ENCODE measurements around the gene TM9SF3.

The TM9SF3 gene

DNA sequence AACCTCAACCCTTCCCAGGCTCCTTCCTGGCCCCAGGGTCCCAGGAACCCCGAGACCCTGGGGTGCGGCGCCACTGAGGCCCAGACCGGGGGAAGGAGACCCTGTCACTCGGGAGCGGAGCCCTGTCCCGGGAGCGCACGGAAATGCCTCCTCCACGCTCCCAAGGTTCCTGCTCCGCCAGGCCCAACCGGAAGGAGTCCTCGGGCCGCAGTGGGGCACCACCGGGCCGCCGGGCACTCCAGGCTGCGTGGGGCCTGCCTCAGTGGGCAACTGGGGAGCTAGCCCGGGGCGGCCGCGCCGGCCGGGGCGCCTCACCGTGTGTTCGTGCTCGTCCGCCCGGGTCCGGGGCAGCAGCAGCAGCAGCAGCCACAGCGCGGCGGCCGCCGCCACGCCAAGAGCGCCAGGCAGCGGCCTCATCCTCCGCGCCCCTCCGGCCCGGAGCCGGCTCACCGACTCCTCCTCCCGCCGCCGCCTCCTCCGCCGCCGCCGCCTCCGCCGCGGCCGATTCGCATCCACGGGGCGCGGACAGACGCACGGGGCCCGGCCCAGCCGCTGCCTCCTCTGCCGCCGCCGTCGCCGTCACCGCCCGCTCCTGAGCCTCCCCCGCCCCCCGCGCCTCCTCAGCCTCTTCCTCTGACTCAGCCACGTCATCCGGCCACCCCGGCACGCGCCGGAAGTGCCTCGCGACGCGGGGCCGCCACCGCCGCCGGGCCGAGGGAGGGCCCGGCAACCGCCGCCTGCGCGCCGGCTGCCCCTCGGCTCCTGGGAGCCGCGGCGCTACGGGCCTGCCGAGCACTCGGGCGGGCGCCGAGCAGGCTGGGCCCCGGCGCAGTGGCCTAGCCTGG, at the start of gene TM9SF3:
TM9SF3 (minus strand) TSS at position 594 of the 845 bp plus-strand sequence; CDS start at position 417, 177 bp downstream.
- peak; percentile 80 for DNase-seq (ENCODE audit: low spot score)

GRCh38 chr10:96636551-96636950, 49.7 kb upstream of the TM9SF3 start:
- no peak for DNase-seq (ENCODE audit: low spot score)

DNA sequence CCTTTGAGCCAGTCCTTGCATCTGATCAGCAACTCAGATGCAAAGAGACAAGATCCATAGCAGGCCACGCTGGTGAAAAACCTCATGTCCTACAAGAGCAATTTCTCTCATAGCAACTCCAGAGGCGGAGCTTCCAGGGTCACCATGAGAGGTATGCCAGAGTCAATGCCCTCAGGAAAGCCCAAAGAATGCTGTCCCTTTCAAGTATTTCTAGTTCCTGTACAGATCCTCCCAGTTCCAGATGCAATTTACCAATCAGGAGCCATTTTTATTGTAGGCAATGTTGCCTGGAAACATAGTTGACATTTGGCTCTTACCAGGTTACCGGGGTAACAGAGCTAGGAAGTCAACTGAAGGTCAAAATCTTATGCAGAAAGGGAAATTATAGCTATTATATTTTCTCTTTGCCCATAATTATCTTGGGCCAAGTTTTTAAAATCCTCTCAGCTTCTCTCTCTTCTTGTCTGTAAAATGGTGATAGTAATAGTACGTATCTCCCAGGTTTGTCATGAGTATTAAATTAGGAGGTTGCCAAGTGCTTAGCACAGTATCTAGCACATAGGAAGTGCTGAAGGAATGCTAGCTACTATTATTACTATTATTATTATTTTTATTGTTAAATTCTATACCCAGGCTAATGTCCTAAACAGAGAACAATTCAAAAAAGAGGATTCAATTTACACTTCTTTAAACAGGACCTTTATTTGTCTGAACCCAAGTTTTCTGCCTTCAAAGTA, 46.3 kb upstream of the TM9SF3 start:
- no peak for DNase-seq (ENCODE audit: low spot score)

DNA sequence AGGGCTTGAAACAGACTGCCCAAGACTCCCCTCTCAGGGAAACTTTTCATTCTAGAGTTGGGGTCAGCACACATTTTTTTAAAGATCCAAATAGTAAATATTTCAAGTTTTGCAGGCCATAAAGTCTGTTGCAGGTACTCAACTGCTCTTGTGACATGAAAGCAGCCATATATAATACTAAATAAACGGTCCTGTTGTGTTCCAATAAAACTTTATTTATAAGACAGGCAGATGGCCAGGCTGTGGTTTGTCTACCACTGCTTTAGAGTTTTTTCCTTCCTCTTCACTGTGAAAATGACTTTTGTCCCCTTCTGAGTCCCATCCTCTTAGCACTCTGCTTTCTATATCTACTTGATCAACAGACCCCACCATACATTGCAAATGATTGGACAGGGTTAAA, 40.5 kb upstream of the TM9SF3 start:
- no peak for DNase-seq (ENCODE audit: low spot score)

DNA sequence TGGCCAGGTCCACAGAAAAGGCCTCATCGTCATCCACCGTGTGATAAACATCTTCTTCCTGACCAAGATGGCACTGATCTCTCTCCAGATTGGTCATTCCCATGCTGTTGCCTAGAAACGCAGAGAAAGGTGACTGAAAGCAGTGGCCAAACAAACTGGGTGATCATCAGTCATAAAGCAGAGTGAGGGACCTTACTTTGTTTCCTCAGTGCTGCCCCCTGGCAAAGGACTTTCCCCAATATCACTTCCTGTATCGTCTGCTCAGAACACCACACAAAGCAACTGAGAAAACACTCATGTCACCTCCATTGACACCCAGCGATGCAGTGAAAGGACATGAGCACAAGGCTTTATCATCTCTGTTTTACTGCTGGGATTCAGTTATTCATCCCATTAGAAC, 40.0 kb upstream of the TM9SF3 start:
- no peak for DNase-seq (ENCODE audit: low spot score)

GRCh38 chr10:96625173-96625572, 38.4 kb upstream of the TM9SF3 start:
- no peak for DNase-seq (ENCODE audit: low spot score)

DNA sequence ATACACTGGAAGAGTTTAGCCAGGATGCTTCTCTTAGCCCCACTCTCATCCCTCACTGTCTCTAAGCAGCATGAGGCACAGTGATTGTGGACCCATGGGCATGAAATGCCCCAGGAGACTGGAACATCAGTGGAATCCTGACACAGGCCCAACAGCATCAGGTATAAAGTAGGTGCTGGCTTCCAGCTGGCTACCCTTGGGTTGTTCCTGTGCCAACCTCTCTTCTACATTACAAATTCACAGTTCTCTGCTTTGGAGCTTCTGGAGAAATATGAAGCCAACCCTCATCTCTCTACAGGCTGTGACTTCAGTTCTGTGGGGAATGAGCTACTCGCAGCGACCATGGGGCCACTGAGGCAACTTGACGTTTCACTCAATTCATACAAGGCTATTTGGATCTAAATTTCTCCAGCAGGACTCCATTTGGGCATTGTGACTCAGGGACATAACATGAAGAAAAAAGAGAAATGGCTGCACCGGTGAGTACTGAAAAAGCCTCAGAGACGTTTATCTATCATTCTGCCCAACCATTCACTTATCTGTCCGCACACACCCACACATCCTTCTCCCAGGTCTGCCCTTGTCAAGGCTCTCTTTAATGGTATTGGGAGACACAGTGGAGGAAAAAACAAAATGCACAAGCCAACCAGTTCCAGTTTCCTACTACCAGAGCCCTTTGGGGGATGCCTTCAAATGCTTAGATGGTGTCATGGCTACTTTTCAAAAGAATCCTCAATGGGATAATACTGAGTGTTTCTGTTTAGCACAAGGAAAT, 35.4 kb upstream of the TM9SF3 start:
- DNase-seq (ENCODE audit: low spot score) = no peak

- DNase-seq (ENCODE audit: low spot score) = no peak
Observed at GRCh38 chr10:96619796-96620773, 33.3 kb upstream of the TM9SF3 start.

GRCh38 chr10:96619120-96619519, 32.3 kb upstream of the TM9SF3 start:
- DNase-seq (ENCODE audit: low spot score) = no peak

- no peak for DNase-seq (ENCODE audit: low spot score)
Observed at GRCh38 chr10:96618653-96619052, 31.8 kb upstream of the TM9SF3 start.

- no peak for DNase-seq (ENCODE audit: low spot score)
Observed at GRCh38 chr10:96616961-96617360, 30.1 kb upstream of the TM9SF3 start.

DNA sequence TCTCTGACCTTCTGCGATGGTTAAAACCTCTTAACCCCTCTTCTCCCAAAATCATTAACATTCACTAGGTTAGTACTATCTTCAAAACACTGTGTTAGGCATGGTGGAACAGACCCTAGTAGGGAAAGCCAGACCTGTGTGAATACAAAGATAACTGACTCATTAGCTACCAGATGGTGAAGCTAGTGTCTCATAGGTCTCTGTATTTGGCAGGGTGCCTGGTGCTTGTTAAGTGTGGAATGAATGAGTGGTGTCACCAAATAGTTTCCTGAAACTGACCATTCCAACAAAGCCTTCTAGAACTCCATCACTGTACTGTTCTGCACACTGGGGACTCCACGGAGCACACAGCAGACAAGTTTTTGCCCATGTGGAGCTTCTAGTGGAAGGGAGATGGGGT, 27.7 kb upstream of the TM9SF3 start:
- DNase-seq (ENCODE audit: low spot score) = no peak

- no peak for DNase-seq (ENCODE audit: low spot score)
Observed at GRCh38 chr10:96613576-96613975, 26.8 kb upstream of the TM9SF3 start.

GRCh38 chr10:96612055-96612830, 25.4 kb upstream of the TM9SF3 start:
- peak; percentile 25 for DNase-seq (ENCODE audit: low spot score)

DNA sequence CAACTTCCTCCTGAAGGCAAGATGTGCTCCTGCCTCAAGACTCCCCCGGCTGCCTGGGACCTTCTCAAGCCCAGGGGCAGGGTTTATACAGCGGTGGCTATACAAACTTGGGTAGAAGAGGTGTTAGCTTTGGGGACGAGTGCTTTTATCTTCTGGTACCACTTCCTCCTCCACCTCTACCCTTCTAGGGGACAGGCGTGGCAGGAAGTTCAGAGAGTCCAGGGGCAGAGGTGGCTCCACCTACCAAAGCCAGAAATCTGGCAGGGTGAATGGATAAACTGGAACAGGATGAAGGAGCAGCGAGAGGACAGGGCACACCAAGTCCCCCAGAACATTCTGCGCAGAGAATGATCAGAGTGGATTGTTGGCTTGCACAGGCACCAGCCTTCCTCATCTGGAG, 24.0 kb upstream of the TM9SF3 start:
- no peak for DNase-seq (ENCODE audit: low spot score)

DNA sequence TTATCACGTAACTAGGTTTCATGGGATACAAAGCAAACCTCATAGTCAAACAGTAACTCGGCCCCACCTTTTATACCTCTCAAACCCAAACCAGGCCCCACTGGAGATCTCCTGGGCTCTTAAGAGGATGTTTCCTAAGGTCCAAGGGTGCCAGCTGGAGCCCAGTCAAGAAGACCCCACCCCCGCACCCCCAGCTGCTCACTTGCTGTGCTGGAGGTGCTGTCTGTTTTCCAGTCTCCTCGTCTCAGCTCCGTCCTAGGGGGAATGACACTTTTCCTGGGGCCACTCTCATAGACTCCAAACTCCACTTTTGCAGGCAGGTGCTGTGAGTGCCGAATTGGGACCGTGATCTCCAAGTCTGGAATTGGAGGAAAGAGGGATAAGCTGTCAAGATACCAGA, 22.7 kb upstream of the TM9SF3 start:
- DNase-seq (ENCODE audit: low spot score) = no peak

DNA sequence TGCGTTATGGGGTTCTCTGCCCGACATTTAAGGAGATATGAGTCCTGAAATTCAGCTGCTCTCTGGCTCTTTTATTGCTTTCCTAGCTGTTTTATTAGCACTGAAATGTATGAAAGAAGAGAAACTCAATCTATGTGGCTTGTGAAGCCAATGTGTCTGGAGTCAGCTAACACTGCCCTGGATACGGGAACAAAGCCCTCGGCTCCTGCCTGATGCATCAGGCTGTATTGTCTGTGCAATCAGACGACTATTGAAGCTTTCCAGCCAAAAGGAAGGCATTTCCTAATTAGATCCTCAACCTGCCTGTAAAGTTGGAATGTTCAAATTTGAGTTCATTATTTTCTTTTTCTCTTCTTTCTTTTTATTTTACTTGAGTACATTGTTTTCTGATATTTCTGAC, 22.0 kb upstream of the TM9SF3 start:
- no peak for DNase-seq (ENCODE audit: low spot score)

DNA sequence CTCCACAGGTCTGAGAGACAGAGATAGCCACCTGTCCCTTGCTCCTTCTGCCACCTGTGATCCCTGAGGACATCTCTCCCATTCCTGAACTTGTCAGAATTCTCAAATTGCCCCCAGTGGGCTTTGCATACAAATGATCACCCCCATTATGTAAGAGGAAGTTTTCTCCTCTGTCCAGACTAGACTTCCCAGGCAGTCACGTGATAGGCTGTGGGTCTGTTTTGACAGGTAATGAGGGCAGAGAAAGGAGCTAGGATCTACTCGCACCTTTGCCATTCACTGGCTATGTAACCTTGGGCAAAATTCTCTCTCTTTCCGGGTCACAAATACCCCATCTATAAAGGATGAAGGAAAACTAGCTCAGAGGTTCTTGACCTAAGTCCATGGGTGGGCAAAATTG, 21.4 kb upstream of the TM9SF3 start:
- DNase-seq (ENCODE audit: low spot score) = no peak

DNA sequence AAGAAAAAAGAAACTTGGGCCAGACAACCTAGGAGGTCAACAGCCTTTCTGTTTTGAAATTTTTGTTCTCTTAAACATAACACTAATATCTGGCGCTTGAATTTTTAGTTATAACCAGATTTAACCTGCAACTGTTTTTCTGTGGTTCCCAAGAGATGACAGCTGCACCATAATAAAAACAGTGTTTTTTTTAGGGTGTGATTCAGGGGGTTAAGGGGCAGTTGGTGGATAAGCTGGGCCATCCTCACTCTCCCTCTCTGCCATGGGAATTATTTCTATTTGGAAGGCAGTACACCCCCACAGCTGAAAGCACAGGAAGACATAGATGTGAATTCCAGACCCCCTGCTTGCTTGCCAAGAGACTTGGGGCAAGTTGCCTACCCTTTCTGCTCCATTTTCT, 20.1 kb upstream of the TM9SF3 start:
- DNase-seq (ENCODE audit: low spot score) = no peak

DNA sequence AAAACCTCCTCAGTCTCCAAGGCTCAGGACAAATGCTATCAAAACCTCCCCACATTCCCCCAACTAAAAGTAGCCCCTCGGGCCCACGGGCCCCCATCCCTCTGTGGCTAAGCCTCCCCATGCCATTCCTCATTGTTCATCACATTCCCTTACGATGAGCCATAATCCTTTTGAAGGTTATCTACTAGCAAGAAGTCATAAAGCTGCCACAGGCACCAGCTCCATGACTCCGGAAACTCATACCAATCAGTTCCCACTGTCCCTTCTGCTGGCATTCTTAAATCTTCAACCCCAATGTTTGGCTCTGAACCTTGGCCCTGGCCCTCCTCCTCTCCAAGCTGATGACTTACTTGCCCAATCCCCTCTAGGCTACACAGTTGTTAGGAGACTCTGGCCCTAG, 19.4 kb upstream of the TM9SF3 start:
- DNase-seq (ENCODE audit: low spot score) = no peak

GRCh38 chr10:96600337-96600736, 13.5 kb upstream of the TM9SF3 start:
- no peak for DNase-seq (ENCODE audit: low spot score)
